GM12873 (cell line): ENCODE data around the gene RASSF1.

Experiments
- TF ChIP-seq, protein P1 (sequence below): IDR thresholded peaks from 2 replicates; pipeline ENCODE4 v1.5.1; 2012; ENCODE audit warnings: low read depth, mild to moderate bottlenecking, moderate library complexity, low read length, control low read depth; ENCODE audit not compliant: insufficient read depth; ENCODE audit errors: missing control alignments

The RASSF1 gene

DNA sequence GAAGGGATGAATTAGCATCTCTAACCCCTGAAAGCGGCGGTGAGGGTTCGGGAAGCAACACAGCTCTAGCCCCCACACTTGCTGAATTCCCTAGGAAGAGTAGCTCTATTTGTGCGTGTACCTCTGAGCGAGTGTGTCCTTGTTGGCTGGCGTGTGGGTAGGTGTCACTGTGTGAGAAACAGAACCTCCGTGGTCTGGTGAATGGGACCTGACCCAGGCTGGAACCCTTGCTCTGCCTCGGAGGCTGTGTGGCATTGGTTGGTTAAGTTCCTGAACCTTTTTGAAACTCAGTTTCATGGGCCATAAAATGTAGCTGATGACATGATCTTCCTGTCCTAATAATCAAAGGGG, 19.1 kb upstream of the RASSF1 start:
- TF ChIP-seq, protein P1, sequence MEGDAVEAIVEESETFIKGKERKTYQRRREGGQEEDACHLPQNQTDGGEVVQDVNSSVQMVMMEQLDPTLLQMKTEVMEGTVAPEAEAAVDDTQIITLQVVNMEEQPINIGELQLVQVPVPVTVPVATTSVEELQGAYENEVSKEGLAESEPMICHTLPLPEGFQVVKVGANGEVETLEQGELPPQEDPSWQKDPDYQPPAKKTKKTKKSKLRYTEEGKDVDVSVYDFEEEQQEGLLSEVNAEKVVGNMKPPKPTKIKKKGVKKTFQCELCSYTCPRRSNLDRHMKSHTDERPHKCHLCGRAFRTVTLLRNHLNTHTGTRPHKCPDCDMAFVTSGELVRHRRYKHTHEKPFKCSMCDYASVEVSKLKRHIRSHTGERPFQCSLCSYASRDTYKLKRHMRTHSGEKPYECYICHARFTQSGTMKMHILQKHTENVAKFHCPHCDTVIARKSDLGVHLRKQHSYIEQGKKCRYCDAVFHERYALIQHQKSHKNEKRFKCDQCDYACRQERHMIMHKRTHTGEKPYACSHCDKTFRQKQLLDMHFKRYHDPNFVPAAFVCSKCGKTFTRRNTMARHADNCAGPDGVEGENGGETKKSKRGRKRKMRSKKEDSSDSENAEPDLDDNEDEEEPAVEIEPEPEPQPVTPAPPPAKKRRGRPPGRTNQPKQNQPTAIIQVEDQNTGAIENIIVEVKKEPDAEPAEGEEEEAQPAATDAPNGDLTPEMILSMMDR, result no peak

DNA sequence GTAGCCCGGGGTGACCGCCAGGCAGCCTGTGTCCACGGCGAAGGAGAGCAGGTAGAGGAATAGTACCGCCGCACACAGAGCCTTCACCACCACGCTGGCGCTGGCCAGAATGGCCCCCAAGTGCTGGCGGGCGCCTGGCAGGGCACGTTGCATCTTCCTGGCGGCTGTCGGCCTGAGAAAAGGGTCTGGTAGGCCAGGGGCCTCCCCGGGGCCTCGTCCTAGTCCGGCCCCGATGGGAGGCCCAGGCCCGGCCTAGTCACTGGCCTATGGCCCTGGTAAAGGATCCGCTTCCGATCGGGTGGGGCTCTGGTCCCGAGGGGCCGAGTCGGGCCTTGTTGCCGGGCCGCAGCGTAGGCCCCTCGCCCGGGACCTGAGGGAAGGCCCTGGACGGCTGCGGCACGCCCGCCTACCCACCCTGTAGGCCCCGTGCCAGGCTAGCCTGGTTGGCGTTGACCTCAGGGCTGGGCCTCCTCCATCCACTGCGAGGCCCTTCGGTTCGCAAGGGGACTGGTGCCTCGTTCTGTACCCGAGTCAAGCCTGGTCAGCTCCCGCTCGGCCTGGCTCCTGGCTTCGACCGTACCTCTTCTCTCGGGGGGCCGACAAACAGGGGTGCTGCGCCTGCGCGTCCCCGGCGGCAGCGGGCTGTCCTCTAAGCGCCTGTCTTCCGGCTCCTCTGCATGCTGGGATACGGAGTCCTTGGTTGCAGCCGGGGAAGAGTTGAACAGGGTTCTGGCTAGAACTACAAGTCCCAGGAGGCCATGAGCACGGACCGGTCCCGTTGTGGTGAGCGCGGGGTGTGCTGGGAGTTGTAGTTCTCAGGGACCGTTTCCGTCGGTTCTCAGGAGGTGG, 18.5 kb upstream of the RASSF1 start, which contains the start of gene TMEM115:
Gene TMEM115 (minus strand): TSS at position 611 of the 849 bp plus-strand sequence. CDS start 458 bp downstream, at position 153.
- TF ChIP-seq, protein P1, result no peak

DNA sequence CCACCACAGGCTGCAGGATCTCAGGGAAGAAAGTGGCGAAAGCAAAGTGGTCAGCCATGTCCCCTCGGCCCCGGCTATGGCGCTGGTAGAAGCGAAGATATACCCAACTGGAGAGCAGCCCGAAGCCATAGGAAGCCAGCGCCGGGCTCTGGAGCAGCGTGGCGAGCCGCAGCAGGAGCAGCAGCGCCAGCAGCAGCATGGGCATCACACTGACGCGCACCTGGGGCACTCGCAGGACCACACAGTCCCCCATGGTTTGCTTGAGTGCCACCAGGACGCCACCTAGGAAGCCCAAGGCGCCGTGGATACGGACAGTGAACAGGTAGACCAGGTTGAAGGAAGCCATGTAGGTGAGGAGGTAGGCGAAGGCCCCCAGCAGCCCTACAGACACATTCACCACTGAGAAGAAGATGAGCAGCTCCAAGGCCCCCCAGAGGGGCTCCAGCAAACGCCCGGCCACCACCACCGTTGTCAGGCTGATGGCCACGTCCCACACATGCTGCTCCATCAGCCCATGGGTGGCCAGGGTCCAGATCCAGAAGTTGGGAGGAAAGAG, 17.8 kb upstream of the RASSF1 start:
- TF ChIP-seq, protein P1, result no peak

DNA sequence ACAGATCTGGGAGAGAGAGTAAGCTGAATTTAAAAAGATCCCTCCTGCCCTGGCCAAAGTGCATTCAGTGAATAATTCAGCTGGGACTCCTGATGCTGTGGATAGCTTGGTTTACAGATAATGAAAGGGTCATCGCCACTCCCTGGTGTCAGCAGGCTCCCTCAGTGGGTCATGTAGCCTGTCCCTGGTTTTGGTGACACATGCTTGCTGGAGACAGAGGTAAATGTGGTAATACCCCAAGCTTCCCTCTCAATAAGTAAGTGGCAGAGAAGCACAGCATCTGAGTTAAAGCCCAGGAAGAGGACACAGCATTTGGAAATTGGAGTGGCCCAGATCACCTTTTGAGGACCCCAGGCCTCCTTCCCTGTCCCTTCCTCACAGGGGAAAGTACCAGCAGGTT, 16.8 kb upstream of the RASSF1 start:
- TF ChIP-seq, protein P1, result no peak

DNA sequence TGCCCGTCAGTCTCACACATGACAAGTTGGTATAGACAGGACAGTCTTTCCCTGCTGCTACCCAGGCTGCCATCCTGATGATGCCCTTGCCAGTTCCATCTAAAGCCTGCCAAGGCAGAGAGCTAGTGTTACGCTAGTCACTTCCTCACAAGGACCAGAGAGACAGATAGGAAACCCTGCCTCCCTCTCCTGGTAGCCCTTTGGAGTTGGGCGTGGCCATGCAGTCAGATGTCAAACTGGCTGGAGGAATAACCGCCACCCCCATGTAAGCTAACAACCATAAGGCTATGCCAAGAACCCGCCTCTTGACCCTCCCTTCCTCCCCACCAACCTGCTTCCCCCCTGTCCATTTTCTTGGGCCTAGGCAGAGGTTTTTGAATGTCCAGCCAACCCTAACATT, 15.9 kb upstream of the RASSF1 start:
- TF ChIP-seq, protein P1, result no peak

DNA sequence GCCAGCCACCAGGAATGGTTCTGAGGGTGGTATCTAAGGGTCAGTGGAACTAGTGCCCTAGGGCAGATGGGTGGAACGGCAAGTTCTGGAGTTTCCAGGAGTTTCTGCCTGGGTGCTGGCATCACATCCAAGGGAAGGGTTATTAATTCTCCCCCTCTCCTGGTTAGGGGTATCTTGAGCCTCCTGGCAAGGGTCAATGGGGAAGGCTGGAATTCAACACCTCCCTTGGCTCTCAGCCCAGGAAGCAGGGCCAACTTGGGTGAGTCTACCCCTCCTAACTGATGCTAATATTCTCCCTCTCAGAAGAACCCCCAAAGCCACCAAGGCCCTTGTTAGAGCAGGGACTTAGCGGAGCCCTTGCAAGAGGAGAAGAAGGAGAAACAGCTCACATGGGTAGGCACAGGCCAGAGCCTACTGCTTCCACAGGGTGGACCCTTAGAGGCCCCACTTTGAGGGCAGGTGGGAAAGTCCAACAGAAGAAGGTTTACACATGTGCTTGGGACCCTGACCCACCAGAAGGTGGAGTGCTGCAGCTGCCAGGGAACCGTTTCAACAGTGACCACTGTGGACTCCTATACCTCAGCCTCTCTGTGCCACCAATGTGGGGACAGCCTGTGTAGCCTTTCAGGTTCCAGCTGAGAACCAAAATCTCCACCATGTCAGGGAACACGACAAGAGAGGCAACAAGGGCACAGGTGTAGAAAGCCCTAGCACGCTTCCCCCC, 15.4 kb upstream of the RASSF1 start:
- TF ChIP-seq, protein P1, result no peak

DNA sequence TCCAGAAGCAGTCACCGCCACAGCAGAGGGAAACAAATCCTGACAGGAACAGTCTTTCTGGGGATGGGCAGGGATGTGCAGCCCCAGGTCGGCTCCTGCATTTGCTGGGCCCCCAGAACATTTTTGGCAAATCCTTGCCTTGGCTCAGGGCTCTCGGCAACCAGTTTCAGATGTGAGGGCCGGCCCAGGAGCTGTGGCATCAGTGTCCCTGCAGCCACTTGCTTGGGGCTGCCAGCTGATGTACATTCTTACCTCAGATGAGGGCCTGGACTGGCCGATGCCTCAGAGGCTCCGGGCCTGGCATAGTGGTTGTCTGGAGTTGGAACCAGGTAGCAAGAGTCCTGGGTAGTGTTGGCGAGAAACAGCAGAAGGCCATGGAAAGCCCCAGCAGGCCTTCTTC, 14.2 kb upstream of the RASSF1 start:
- TF ChIP-seq, protein P1, result no peak
